ENCODE measurements around the gene TXLNA.

The TXLNA gene

DNA sequence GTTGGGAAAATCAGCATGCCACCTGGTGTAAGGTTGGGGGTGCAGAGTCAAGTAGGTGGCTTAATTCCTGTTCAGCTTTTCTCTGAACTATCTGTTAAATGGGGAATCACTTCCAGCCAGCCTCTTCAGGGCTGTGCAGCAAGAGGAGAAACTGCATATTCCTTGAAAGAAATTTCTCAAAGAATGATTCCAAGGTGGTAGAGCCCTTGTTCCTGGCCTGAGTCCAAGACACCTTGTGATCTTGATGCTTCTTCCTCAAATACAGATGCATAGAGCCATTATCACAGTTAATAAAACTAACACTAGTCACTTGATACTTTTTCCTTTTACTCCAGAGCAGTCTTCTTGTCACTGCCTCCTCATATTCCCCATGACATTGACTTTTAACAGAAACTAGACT lies 5.2 kb downstream of the TXLNA start:
- no peak for DNase-seq (ENCODE audit: low read depth)

DNA sequence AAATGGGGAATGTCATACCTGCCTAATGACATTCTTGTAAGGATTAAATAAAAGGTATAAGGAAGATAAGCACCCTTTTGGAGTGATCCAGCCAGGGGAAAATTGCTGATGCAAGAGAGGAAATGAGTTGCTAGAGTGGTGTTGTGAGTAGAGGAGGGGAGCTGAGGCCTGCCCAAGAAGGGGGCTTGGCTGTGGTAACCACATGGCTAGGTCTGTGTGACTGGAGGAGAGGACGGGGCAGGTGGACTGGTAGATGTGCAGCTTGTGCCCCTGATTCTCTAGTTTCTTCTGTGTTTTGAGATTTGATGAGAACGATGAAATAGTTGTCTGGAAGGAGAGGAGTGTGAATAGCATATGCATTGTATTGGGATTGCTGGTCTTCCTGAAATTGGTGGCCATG lies 6.6 kb downstream of the TXLNA start:
- DNase-seq (ENCODE audit: low read depth): no peak

DNA sequence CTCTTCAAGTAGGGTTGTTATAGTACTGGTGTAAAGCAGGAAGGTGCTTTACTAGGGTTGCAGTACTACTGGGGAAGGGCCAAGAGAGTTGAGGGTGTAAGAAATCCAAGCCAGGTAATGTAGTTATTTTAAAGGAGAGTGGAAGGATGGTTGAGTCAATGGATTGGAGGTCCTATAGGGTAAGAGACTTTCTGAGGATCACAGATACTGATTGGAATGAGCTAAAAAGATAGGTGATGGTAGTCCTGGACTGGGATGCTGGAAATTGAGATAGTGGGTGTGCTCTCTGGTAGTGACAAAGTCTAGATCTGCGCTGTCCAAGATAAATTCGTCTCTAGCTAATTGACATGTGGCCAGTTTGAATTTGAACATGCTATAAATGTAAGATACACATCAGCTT lies 7.0 kb downstream of the TXLNA start:
- no peak for DNase-seq (ENCODE audit: low read depth)

DNA sequence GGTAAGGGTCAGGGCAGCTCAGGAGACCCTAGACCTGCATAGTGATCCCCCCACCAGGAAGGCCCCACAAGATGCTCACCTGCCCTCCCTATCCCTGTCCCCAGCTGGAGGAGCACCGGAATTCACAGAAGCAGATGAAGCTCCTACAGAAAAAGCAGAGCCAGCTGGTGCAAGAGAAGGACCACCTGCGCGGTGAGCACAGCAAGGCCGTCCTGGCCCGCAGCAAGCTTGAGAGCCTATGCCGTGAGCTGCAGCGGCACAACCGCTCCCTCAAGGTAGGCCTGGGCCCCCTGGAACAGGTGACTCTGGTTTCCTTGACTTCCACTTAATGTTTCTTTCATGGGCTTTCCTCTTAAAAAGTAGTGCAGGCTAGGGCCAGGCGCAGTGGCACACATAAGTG lies 8.4 kb downstream of the TXLNA start:
- DNase-seq (ENCODE audit: low read depth): no peak

DNA sequence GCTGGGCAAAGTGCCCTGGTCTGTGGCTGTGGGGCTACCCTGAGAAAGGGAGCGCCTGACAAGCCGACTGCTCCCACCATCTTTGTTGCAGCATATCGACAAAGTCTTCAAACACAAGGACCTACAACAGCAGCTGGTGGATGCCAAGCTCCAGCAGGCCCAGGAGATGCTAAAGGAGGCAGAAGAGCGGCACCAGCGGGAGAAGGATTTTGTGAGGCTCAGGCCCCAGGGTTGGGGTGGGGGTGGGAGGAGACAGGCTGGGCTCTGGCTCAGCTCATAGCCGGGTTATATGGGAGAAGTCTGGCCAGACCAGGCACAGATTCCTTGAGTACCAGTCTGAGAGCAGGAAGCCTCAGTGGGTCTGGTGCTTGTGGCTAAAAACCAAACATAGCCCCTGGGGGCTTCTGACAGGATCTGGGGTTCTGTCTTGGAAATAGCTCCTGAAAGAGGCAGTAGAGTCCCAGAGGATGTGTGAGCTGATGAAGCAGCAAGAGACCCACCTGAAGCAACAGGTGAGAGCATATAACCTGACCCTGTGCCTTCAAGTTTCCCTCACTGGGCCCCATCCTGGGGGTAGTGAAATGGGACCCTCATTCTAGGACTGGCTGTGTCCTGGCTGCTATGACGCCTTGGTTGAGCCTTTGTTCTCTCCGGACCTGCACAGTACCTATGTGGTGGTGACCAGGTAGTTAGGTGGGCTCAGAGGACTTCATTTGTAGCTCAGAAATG lies 12.9 kb downstream of the TXLNA start:
- DNase-seq (ENCODE audit: low read depth): no peak

DNA sequence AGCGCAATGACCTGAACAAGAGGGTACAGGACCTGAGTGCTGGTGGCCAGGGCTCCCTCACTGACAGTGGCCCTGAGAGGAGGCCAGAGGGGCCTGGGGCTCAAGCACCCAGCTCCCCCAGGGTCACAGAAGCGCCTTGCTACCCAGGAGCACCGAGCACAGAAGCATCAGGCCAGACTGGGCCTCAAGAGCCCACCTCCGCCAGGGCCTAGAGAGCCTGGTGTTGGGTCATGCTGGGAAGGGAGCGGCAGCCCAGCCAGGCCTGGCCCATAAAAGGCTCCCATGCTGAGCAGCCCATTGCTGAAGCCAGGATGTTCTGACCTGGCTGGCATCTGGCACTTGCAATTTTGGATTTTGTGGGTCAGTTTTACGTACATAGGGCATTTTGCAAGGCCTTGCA lies 15.5 kb downstream of the TXLNA start:
- DNase-seq (ENCODE audit: low read depth): no peak

DNA sequence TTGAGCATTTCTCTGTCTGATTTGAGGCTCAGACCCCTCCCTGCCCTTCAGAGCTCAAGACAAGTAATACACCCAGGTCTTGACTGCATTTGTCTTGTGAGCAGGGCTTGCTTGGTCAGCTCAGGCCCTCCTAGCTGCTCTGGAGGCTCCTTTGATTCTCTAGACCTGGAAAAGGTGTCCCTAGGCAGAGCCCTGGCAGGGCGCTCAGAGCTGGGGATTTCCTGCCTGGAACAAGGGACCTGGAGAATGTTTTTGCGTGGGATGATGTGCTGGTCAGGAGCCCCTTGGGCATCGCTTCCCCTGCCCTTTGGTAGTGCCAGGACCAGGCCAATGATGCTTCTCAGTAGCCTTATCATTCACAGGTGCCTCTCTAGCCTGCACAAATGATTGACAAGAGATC lies 16.1 kb downstream of the TXLNA start:
- DNase-seq (ENCODE audit: low read depth): no peak

DNA sequence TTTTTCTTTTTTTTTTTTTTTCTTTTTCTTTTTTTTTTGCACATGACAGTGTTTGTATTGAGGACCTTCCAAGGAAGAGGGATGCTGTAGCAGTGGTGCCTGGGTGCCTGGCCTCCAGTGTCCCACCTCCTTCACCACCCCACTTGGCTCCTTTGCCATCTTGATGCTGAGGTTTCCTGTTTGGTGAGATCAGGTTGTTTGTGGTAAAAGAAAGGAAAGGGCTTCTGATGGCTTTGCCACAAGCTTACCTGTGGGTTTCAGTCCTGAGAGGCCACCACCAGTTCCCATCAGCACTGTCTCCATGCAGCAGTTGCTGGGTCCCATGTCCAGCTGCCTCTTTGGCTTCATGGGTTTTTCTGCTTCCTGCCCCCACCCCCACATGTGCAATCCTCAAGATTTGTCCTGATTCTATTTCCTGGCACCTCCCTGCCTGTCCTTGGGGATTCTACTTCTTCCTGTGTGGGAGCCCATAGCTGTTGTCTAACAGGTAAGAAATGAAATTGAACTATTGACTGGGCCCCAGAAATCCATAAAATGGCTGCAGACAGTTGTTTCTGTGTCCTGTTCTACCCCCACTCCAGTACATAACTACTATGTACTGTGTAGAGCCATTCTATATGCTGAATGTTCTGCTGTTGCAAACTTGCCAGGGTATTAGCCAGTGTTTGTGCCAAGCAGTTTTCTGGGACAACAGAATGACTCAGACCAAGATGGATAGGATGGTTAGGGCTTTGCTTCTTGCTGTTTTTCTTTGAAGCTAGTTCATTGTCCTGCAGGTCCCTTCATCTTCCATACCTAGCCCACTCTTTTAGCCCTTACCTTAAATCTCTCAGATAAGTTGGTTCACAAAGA lies 16.7 kb downstream of the TXLNA start:
- DNase-seq (ENCODE audit: low read depth): no peak

DNA sequence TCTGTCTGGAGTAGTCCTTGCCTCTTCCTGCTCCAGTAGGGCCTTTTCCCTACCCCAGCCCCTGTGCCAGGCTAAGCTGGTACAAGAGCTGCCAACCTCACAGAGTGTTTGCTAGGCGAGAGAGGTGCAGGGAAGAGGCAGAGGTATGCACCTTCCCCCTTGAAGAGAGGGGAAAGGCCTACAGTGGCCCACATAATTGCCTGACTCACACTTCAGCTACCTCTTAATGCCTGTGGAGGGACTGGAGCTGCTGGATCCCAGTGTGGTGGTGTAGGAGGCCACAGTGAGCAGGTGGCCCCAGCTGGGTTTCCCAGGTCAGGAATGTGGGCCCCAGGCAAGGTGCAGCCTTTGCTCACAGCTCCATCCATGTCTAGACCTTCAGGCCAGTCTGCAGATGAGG lies 17.6 kb downstream of the TXLNA start:
- no peak for DNase-seq (ENCODE audit: low read depth)

DNA sequence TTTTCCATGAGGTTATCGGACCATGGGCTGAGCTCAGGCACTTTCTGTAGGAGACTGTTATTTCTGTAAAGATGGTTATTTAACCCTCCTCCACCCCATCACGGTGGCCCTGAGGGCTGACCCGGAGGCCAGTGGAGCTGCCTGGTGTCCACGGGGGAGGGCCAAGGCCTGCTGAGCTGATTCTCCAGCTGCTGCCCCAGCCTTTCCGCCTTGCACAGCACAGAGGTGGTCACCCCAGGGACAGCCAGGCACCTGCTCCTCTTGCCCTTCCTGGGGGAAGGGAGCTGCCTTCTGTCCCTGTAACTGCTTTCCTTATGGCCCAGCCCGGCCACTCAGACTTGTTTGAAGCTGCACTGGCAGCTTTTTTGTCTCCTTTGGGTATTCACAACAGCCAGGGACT lies 18.4 kb downstream of the TXLNA start:
- DNase-seq (ENCODE audit: low read depth): no peak

DNA sequence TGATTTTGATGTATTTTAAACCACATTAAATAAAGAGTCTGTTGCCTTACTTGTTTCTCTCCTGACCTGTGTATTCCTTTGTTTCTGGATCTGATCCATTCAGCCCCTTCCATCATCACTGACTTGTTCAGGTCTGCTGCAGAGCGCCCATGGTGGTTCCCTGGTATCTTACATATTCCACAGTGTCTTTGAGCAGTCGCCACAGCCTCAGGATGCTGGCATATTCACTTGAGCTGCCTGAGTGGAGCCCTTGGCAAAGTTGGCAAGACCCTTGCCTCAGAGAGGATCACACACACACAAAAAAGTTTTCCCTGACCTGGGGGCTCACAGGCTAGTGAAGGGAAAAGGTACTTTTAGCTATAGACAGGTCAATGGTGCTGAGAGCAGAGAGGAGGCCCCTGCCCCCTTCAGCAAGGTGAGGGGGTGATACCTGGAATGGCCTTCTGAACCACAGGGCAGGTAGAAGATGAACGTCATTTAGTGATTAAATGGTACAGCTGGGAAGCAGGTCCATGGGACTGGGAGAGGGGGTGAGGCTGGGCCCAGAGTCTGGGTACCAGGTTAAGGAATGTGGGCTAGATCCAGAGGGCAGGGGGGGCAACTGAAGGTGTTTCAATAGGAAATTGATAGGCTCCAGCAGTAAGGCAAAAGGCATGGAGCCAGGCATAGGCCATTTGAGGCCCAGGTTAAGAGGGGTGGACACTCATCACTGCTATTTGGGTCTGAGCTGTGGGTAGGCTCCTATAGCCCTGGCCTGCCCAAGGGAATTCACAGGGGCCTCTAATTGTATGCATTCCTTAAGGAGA lies 19.0 kb downstream of the TXLNA start:
- DNase-seq (ENCODE audit: low read depth): no peak

DNA sequence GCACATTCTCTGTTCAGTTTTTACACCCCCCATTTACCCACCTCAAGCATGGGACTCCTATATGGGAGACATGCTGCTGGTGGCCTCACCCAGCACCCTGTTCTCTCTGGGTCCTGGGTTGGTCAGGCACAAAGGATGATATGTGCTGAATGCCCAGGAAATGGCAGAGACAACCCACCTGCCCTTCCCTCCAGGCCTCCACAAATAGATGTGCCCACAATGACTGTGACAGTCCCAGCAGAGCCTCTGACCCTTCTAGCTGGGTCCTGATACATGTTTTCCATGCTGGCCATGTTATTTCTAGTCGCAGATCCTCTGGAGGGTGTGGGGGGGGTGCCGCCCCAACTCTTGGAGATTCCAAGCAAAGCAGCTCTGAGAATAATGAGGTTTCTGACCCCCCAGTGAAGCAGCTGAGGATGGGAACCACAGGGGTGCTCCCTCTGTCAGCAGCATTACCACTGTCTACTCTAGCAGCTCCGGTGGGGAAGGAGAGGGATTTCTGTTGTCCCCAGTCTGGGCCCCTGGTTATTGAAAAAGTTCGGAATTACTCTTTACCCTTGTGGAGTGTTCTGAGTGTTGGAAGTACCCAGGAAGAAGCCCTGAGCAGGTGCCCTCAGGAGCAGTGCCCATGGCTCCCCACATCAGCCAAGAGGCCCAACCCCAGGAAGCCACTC lies 19.7 kb downstream of the TXLNA start:
- DNase-seq (ENCODE audit: low read depth): no peak

DNA sequence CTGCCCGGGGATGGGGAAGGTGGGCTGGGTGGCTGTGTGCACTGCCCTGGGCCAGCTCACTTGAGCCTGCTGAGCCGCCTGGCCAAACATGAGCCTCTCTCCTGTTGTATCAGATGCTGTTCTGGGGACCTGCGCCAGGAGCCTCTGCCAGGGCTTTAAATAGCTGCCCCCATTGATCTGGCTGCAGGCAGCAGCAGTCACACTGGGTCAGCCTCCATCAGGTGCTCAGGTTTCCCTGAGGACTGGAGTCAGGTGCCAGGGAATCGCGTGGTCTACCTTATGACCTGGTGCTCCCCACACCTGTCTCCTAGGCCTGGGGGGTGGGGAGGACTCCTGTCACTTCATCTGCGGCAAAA lies 20.2 kb downstream of the TXLNA start:
- no peak for DNase-seq (ENCODE audit: low read depth)

DNA sequence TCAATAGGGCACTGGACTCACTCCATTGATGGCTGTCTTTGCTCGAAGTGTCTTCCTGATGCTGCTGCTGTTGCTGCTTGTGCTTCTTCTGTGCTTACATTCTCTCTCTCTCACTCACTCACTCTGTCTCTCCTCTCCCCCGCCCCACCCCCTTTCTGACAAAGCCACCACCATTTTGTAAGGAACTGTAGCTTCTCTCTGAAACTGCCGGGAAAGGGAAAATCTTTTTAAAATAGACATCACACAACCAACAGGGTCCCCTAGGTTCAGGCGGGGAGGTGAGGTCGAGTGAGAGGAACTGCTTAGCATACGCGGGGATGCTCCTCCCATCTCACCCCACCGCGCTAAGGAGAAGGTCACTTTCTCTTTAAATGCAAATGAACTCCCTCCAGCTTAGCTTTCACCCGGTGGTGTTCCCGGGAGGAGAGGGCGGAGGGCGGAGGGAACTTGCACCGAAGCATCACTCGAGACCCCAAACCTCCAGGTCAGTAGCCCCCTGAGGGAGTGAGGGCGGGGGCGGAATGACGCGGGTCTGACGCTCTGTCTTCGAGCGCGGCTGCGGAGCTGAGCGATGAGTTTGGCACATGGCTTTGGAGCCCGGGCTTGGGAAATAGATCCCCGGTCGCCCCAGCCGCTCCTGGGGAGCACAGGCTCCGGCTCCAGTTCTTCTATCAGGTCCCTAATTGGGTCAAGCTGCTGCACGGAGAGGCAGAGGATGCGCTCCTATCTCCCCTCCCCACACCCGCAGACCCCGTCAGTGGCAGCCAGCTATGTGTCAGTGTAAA lies 20.9 kb downstream of the TXLNA start, which contains the start of gene CCDC28B:
Gene CCDC28B, plus strand, starts transcription at position 370 of the 785 bp plus-strand sequence. CDS start 1,341 bp downstream, outside the sequence.
- peak; percentile 20 for DNase-seq (ENCODE audit: low read depth)

DNA sequence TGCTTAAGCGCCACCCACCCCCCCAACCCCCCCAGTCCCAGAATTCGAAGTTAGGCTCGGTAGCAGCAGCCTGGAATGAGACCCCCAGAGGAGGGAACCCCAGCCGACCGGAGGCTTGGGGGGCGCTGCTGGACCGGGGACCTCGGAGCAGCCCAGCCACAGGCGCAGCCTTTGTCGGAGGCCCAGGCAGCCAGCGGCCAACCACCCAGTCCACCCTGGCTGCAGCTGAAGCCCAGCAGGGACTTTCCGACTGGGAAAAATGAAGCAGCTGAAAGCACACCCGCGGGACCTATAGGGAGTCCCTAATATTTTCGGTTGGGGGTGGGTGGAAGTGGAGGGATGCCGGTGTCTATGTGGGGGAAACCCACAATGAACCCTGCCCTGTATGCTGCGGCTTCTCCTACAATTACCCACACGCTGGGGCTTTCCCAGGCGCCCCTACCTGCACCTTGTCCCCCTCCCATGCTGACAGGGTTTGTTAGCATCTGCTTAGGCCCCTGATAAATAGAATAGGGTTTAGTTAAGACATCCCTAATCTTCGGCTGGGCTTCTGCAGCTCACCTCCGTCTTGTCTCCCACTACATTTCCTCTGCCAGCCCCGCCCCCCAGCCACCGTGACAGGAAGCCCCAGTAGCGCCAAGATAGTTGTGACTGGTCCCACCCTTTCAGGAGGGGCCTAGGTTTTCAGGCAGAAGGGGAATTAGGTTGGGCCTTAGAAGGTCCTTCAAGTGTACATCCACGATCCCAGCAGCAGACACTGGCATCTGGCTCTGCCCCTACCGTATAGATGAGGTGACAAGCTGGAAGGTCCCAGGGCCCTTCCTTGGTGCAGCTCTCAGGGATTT lies 21.8 kb downstream of the TXLNA start:
- DNase-seq (ENCODE audit: low read depth): peak; percentile 63

DNA sequence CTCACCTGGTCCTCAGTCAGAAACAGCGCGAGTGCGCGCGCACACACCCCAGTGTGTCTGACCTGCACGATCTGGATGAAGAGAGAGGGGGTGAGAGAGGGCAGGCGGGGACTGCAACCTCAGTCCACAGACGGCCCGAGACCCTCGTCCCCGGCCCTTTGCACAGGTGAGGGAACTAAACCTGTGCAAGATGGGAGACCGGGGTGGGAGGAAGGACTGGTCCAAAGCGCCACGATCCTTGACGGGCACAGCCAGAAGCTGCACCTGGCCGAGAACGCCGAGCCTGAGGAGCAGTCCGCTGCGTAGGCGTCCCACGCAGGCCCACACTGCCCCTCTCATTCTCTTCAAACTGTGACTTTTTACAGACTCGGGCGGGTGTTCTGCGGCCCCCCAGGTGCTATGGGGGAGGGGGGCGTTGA lies 25.5 kb downstream of the TXLNA start:
- DNase-seq (ENCODE audit: low read depth): no peak

DNA sequence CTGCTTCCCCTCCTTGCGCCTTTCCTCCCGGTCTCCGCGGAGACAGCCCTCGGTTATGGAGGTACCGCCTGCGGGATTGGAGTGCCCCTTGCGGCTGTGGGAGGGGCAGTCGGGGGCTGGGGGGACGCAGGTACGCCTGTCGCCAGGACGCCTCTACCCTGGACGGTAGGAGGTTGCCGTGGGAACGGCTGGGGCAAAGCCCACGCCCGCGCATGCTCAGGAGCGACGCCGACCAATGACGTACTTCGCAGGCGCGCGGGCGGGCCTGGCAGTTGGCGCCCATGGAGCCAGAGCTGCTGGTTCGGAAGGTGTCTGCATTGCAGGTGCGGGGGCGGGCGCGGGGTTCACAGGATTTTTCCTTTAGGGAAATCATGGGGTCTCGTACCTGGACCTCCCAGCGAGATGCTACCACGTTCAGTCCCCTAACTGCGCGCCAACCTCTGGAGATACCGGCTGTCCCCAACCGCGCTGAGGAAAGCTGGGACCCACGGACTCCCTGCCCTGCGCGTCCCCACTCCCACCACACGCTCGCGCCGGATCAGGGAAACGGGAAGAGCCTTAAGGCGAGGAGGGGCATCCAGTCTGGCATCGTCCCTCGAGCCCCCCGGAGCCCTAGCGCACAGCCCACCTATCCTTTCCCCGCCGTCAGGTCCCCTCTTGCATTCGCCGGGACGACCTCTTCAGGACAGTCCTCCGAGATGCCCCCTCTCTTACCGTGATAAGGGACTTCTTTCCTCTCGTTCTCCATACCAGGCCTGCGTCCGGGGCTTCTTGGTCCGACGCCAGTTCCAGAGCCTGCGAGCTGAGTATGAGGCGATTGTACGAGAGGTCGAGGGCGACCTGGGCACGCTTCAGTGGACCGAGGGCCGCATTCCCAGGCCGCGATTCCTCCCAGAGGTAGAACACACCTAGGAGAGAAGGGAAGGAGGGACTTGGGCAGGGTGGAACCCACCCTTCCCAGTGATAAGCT lies 26.2 kb downstream of the TXLNA start, which contains the start of gene IQCC:
Gene IQCC, plus strand, starts transcription at position 271 of the 970 bp plus-strand sequence. Its CDS starts 11 bp downstream, at position 282.
- peak; percentile 77 for DNase-seq (ENCODE audit: low read depth)

DNA sequence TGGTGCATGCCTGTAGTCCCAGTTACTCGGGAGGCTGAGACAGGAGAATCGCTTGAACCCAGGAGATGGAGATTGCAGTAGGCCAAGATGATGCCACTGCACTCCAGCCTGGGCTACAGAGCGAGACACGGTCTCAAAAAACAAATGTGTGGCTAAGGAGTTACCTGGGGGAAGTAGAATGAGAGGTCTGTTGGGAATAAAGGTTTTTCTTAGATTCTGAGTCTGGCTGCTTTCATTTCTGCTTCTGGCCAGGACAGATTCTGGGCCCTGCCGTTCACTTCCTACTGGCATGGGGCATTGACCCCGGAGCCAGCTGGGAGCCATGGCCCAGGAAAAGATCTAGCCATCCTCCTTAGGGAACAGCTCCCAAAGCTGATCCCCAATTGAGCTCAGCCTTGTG lies 29.0 kb downstream of the TXLNA start:
- DNase-seq (ENCODE audit: low read depth): no peak

DNA sequence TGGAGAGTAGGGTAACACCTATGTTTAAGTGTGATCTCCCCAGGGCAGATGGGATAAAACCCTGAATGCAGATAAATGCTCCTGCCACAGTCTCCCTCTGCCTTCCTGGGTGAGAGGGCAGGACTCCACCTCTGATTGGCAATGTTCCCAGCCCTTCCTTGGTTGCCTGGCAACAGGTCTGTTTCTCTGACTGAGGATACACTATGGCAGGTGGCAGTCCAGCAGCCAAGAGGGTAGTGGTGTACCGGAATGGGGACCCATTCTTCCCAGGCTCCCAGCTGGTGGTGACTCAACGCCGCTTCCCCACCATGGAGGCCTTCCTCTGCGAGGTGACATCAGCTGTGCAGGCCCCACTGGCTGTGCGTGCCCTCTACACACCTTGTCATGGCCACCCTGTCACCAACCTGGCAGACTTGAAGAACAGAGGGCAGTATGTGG lies 29.4 kb downstream of the TXLNA start, which contains the start of gene DCDC2B:
Gene DCDC2B, plus strand, starts transcription at position 199 of the 438 bp plus-strand sequence. Its CDS starts 5 bp downstream, at position 204.
- DNase-seq (ENCODE audit: low read depth): no peak
